Measurements from ENCODE around the gene NFYA. TPM values are rescaled to one million over a fixed set of nuclear protein-coding genes. Genes with fewer than 3 reads are reported as not detected.
A peak's percentile ranks its signal among the peaks of the same experiment; 100 is the strongest.

Gene NFYA
- total and polyA plus RNA-seq, 2 of the 13 experiments (the other 11 are each of a cell fraction or from before 2014, with no cell fraction given): 16.0 to 22.9 TPM

- TF ChIP-seq ZFP36L1 (CRISPR knock-in tag; IDR thresholded peaks at IDR 0.05) (0 out of 2 replicates have a peak, but pooled peaks have one; percentile 42), ZNF678 (CRISPR knock-in tag; IDR thresholded peaks at IDR 0.05) (0 out of 2 replicates have a peak, but pooled peaks have one; percentile 52), ZNF510 (CRISPR knock-in tag; IDR thresholded peaks at IDR 0.05; ENCODE audit: low read depth) (0 out of 2 replicates have a peak, but pooled peaks have one; percentile 26), CAMTA2 (CRISPR knock-in tag; IDR thresholded peaks at IDR 0.05; ENCODE audit: borderline replicate concordance) (peak; percentile 89; the same call in 1 of the 2 replicates), ZNF292 (CRISPR knock-in tag; IDR thresholded peaks at IDR 0.05; ENCODE audit: borderline replicate concordance, low read depth) (no peak), ZNF788 (CRISPR knock-in tag; IDR thresholded peaks at IDR 0.05; ENCODE audit: borderline replicate concordance) (peak; percentile 75; the same call in 1 of the 2 replicates), ZNF704 (CRISPR knock-in tag; IDR thresholded peaks at IDR 0.05; ENCODE audit: borderline replicate concordance) (peak; percentile 68; the same call in 1 of the 2 replicates), ZNF770 (CRISPR knock-in tag; IDR thresholded peaks at IDR 0.05) (no peak), NRL (CRISPR knock-in tag; IDR thresholded peaks at IDR 0.05; ENCODE audit: borderline replicate concordance) (peak; percentile 96), TCF7L2 (IDR thresholded peaks at IDR 0.05; ENCODE audit: low read depth, low read length) (no peak), U2AF1 (optimal IDR thresholded peaks at IDR 0.05; ENCODE audit: low read depth, low read length) (no peak), SALL1 (CRISPR knock-in tag; IDR thresholded peaks at IDR 0.05) (peak; percentile 88), ZMAT3 (CRISPR knock-in tag; conservative IDR thresholded peaks at IDR 0.05) (peak; percentile 75; the same call in 1 of the 2 replicates), ZC3H13 (CRISPR knock-in tag; IDR thresholded peaks at IDR 0.05) (no peak), SIN3B (IDR thresholded peaks at IDR 0.05; ENCODE audit: low read length) (no peak), FOXM1 (CRISPR knock-in tag; IDR thresholded peaks at IDR 0.05) (no peak), PPARG (CRISPR knock-in tag; conservative IDR thresholded peaks at IDR 0.05) (0 out of 2 replicates have a peak, but pooled peaks have one; percentile 38), REL (CRISPR knock-in tag; conservative IDR thresholded peaks at IDR 0.05) (no peak), GABPB1 (CRISPR knock-in tag; IDR thresholded peaks at IDR 0.05) (peak; percentile 87), CHD4 (IDR thresholded peaks at IDR 0.05; ENCODE audit: borderline replicate concordance, low read length) (no peak; the same call in 1 of the 2 replicates), NCOR1 (IDR thresholded peaks at IDR 0.05; ENCODE audit: borderline replicate concordance, low read length) (no peak), TRAFD1 (CRISPR knock-in tag; IDR thresholded peaks at IDR 0.05; ENCODE audit: borderline replicate concordance) (no peak), NR2F1 (CRISPR knock-in tag; IDR thresholded peaks at IDR 0.05) (no peak)
These were observed 44.8 kb upstream of the NFYA start (continued) for GRCh38 chr6:41027799-41028560.
